ENCODE results near the gene GSG1L. TPM values are rescaled to one million over a fixed set of nuclear protein-coding genes. Genes with fewer than 3 reads are reported as not detected.
"Not testable (repeated sequence)": the region's sequence is repeated elsewhere in the genome, so short reads cannot be mapped to it uniquely, and the experiment has no call there.

The GSG1L gene
- total RNA-seq, 4 donors from 2014 or later, result not detected

DNA sequence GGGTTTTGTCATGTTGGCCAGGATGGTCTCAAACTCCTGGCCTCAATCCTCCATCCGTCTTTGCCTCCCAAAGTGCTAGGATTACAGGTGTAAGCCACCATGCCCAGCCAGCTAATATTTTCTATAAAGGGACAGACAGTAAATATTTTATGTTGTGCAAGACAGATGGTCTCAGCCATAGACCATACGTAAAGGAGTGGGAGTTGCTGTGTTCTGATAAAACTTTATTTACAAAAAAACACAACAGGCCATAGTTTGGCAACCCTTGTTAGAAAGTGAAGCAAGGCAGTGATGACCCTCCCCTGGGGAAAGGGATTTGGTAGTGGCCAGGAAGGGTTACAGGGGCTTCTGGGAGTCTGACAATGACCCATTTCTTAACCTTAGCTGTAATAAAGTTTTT lies 119.7 kb downstream of the GSG1L start:
- no peak for DNase-seq
- H3K9me3 ChIP-seq, result no peaks in the 10 kb centered on the region
- no peak overlapping the region for H3K4me3 ChIP-seq
- no peaks in the 10 kb centered on the region for H3K4me1 ChIP-seq
- TF ChIP-seq POLR2A (IDR thresholded peaks at IDR 0.05) (no peak), CTCF (IDR thresholded peaks at IDR 0.05) (no peak)
- no peaks in the 10 kb centered on the region for H3K36me3 ChIP-seq
- H3K27ac ChIP-seq, result no peak overlapping the region
- no peaks in the 10 kb centered on the region for H3K27me3 ChIP-seq

GRCh38 chr16:27942071-27942470 lies 121.4 kb downstream of the GSG1L start:
- not testable (repeated sequence) for DNase-seq, H3K27ac ChIP-seq

DNA sequence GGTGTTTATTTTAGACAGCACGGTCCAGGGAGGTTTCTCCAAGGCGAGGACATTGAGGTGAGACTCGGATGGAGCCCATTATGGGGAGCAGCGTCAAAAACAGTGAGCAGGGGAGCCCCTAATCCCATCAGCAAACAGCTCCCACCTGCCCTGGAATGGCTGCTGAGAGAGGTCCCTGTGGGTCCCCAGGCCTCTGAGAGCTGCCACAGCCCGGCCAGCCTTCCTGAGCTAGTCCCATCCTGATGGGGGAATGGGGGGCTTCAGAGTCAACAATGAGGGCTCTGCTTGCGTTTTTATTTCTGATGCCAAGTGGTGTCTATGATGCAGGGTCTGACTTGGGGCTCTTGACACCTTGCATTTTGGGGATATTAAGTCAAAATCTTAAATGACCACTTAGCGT lies 128.4 kb downstream of the GSG1L start:
- Histone ChIP-seq H3K27me3 (no peaks in the 10 kb centered on the region), H3K4me3 (no peak overlapping the region), H3K36me3 (no peaks in the 10 kb centered on the region), H3K9me3 (no peaks in the 10 kb centered on the region), H3K27ac (no peak overlapping the region), H3K4me1 (no peaks in the 10 kb centered on the region)
- no peak for DNase-seq
- TF ChIP-seq CTCF (IDR thresholded peaks at IDR 0.05) (no peak), POLR2A (IDR thresholded peaks at IDR 0.05) (no peak)

More at GRCh38 chr16:27942071-27942470, 121.4 kb downstream of the GSG1L start:
- not testable (repeated sequence) for H3K4me3 ChIP-seq, H3K27me3 ChIP-seq, H3K9me3 ChIP-seq, H3K36me3 ChIP-seq, H3K4me1 ChIP-seq

DNA sequence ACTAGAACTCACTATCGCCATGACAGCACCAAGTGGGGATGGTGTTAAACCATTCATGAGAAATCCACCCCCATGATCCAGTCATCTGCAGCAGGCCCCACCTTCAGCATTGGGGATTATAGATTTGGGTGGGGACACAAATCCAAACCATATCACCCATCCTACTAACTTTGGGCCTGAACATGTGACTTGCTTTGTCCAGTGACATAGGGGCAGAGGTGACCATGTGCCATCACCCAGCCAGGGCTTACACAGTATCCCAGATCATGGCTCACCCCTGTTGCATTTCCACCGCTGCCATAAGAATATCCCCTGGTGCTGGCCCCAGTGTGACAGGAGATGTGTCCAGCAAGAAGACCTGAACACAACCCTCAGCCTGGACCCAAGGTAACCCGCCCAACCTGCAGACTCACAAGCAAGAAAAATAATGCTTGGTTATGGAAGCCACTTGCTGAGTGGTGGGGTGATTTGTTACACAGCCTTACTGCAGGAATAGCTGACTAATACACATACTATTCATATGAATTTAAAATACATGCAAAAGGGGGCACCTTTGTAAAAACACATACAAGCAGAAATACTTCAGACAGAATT lies 130.9 kb downstream of the GSG1L start:
- Histone ChIP-seq H3K4me3 (no peak overlapping the region), H3K27me3 (no peaks in the 10 kb centered on the region), H3K27ac (no peak overlapping the region), H3K9me3 (no peaks in the 10 kb centered on the region), H3K36me3 (no peaks in the 10 kb centered on the region), H3K4me1 (no peaks in the 10 kb centered on the region)
- TF ChIP-seq POLR2A (IDR thresholded peaks at IDR 0.05), result no peak
- TF ChIP-seq CTCF (IDR thresholded peaks at IDR 0.05), result no peak
- no peak for DNase-seq

DNA sequence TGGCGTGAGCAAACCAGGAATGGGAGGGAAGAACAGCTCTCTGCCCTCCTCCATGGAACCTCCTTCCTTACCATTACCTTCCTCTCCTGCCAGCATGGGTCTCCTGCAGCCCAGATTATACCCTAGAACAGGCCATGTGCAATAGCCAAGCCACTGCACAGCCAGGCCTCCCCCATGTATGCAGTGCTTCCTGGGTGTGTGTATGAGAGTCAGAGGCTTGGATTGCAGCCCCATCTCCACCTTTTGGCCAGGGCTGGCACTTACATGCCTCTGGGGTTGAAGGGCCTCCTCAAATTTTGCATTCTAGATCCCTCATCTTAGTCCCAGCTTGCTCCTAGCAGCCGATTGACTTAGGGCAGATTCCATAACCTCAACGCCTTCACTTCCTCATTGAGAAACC lies 133.7 kb downstream of the GSG1L start:
- no peak for DNase-seq
- no peaks in the 10 kb centered on the region for H3K27me3 ChIP-seq
- no peak overlapping the region for H3K27ac ChIP-seq
- H3K36me3 ChIP-seq, result no peaks in the 10 kb centered on the region
- no peaks in the 10 kb centered on the region for H3K9me3 ChIP-seq
- H3K4me1 ChIP-seq, result no peaks in the 10 kb centered on the region
- H3K4me3 ChIP-seq, result no peak overlapping the region
- no peak for TF ChIP-seq CTCF (IDR thresholded peaks at IDR 0.05)
- no peak for TF ChIP-seq POLR2A (IDR thresholded peaks at IDR 0.05)

- Histone ChIP-seq H3K9me3 (no peaks in the 10 kb centered on the region), H3K36me3 (no peaks in the 10 kb centered on the region), H3K4me1 (no peaks in the 10 kb centered on the region), H3K27me3 (no peaks in the 10 kb centered on the region), H3K27ac (no peak overlapping the region), H3K4me3 (no peak overlapping the region)
- TF ChIP-seq POLR2A (IDR thresholded peaks at IDR 0.05) (no peak), CTCF (IDR thresholded peaks at IDR 0.05) (no peak)
- no peak for DNase-seq
These were observed 135.0 kb downstream of the GSG1L start for GRCh38 chr16:27928542-27928941.
